Tibial nerve (tissue), 4 donors: Measurements from ENCODE around the gene NT5C3B. TPM values are rescaled to one million over a fixed set of nuclear protein-coding genes. Genes with fewer than 3 reads are reported as not detected.

ENCODE experiments used
- DNase-seq, 2 donors: peaks; one replicate each; pipeline ENCODE4 v3.0.0-alpha.2; 2019; ENCODE audit warnings: low spot score in 2 of 2
- H3K27ac ChIP-seq, 4 donors: fragments of 200-600 bp; sonication (generic) in 3 of 4; one replicate each; pipeline ENCODE4 v1.5.1; 2017 to 2019; ENCODE audit warnings: mild to moderate bottlenecking in 1 of 4
- H3K27me3 ChIP-seq, 2 donors: fragments of 200-600 bp; sonication (generic) in 1 of 2; one replicate each; pipeline versions ENCODE4 v1.5.1 to v1.6.0; 2017 to 2019
- H3K36me3 ChIP-seq, 3 donors: fragments of 200-600 bp; sonication (generic); one replicate each; pipeline ENCODE4 v1.5.1; 2018 to 2019
- H3K4me1 ChIP-seq, 4 donors: fragments of 200-600 bp; sonication (generic) in 3 of 4; one replicate each; pipeline ENCODE4 v1.5.1; 2017 to 2019
- H3K4me3 ChIP-seq, 4 donors: fragments of 200-600 bp; sonication (generic) in 3 of 4; one replicate each; pipeline ENCODE4 v1.5.1; 2017 to 2019; ENCODE audit warnings: mild to moderate bottlenecking in 1 of 4, moderate library complexity in 1 of 4
- H3K9me3 ChIP-seq, 4 donors: fragments of 200-600 bp; sonication (generic) in 3 of 4; one replicate each; pipeline ENCODE4 v1.5.1; 2017 to 2019
- EP300 ChIP-seq, 2 donors: sonication (generic); formaldehyde crosslinking; IDR thresholded peaks; one replicate each; pipeline ENCODE4 v1.6.1; 2017; ENCODE audit warnings: antibody characterized with exemption in 2 of 2, mild to moderate bottlenecking in 1 of 2
- POLR2A ChIP-seq, 2 donors: fragments of 450-650 bp; IDR thresholded peaks; one replicate each; pipeline ENCODE4 v1.6.1; 2017; ENCODE audit warnings: antibody characterized with exemption in 2 of 2, mild to moderate bottlenecking in 2 of 2, moderate library complexity in 2 of 2
- WGBS, 2 donors: methylation state at CpG; one replicate each; pipeline ENCODE4 v1.1.5; 2018; 5-methylcytosine and 5-hydroxymethylcytosine counted together
- total RNA-seq, 4 donors: library from RNA; depleted of rRNA; stranded (reverse); fragments of >200 nt; gene quantifications; one replicate each; pipeline ENCODE4 v1.1.0, GENCODE V29; 2016
- TF ChIP-seq, protein P1 (sequence below), 5 experiments: fragments of 200-600 bp in 3 of 5; fragments of 450-650 bp in 2 of 5; sonication (generic) in 3 of 5; IDR thresholded peaks; one replicate each; pipeline ENCODE4 v1.5.1; 2016 to 2019; ENCODE audit warnings: antibody characterized with exemption in 5 of 5, mild to moderate bottlenecking in 3 of 5, moderate library complexity in 2 of 5

The NT5C3B gene
- total RNA-seq, 4 donors from 2014 or later, result 31.0 to 77.1 (median 33.0) TPM

- Histone ChIP-seq H3K27ac (no peak overlapping the region), H3K4me1 (peaks cover 0 to 13% (median 0%) of the 10 kb centered on the region in 4 donors), H3K36me3 (peaks cover 0 to 65% (median 0%) of the 10 kb centered on the region in 3 donors), H3K9me3 (no peaks in the 10 kb centered on the region), H3K4me3 (no peak overlapping the region), H3K27me3 (no peaks in the 10 kb centered on the region)
- TF ChIP-seq EP300 (IDR thresholded peaks at IDR 0.05) (no peak), POLR2A (IDR thresholded peaks at IDR 0.05) (no peak)
- TF ChIP-seq, protein P1, sequence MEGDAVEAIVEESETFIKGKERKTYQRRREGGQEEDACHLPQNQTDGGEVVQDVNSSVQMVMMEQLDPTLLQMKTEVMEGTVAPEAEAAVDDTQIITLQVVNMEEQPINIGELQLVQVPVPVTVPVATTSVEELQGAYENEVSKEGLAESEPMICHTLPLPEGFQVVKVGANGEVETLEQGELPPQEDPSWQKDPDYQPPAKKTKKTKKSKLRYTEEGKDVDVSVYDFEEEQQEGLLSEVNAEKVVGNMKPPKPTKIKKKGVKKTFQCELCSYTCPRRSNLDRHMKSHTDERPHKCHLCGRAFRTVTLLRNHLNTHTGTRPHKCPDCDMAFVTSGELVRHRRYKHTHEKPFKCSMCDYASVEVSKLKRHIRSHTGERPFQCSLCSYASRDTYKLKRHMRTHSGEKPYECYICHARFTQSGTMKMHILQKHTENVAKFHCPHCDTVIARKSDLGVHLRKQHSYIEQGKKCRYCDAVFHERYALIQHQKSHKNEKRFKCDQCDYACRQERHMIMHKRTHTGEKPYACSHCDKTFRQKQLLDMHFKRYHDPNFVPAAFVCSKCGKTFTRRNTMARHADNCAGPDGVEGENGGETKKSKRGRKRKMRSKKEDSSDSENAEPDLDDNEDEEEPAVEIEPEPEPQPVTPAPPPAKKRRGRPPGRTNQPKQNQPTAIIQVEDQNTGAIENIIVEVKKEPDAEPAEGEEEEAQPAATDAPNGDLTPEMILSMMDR (IDR thresholded peaks at IDR 0.05), result no peak
- WGBS, 2 donors, result 60 to 67% methylated on average over 1 of the region's 1 CpG
- DNase-seq, result no peak
Measured at GRCh38 chr17:41823141-41823524, 12.9 kb downstream of the NT5C3B start.

- Histone ChIP-seq H3K36me3 (peaks cover 0 to 62% (median 0%) of the 10 kb centered on the region in 3 donors), H3K27me3 (no peaks in the 10 kb centered on the region), H3K4me1 (peaks cover 0 to 13% (median 0%) of the 10 kb centered on the region in 4 donors), H3K4me3 (no peak overlapping the region), H3K27ac (no peak overlapping the region), H3K9me3 (no peaks in the 10 kb centered on the region)
- 64 to 69% methylated on average over 9 to 12 of the region's 12 CpGs for WGBS, 2 donors
- no peak for DNase-seq
- no peak for TF ChIP-seq POLR2A (IDR thresholded peaks at IDR 0.05)
- TF ChIP-seq, protein P1 (IDR thresholded peaks at IDR 0.05), result no peak
- TF ChIP-seq EP300 (IDR thresholded peaks at IDR 0.05), result no peak
Measured at GRCh38 chr17:41822216-41823140, 13.6 kb downstream of the NT5C3B start.

GRCh38 chr17:41821776-41822175 lies 14.3 kb downstream of the NT5C3B start:
- no peak for TF ChIP-seq POLR2A (IDR thresholded peaks at IDR 0.05)
- Histone ChIP-seq H3K4me1 (peaks cover 0 to 13% (median 0%) of the 10 kb centered on the region in 4 donors), H3K9me3 (no peaks in the 10 kb centered on the region), H3K27me3 (no peaks in the 10 kb centered on the region), H3K27ac (no peak overlapping the region), H3K36me3 (peaks cover 0 to 61% (median 0%) of the 10 kb centered on the region in 3 donors), H3K4me3 (no peak overlapping the region)
- DNase-seq, result no peak
- WGBS, 2 donors, result 83 to 86% methylated on average over 14 of the region's 14 CpGs

GRCh38 chr17:41818024-41818423 lies 18.0 kb downstream of the NT5C3B start:
- H3K4me3 ChIP-seq, result no peak overlapping the region
- H3K27ac ChIP-seq, result no peak overlapping the region
- no peaks in the 10 kb centered on the region for H3K27me3 ChIP-seq
- WGBS, 2 donors, result 95 to 98% methylated on average over 20 of the region's 20 CpGs
- TF ChIP-seq EP300 (IDR thresholded peaks at IDR 0.05) (no peak), POLR2A (IDR thresholded peaks at IDR 0.05) (no peak)
- TF ChIP-seq, protein P1 (IDR thresholded peaks at IDR 0.05), result no peak
- H3K9me3 ChIP-seq, result no peaks in the 10 kb centered on the region
- H3K36me3 ChIP-seq, result peaks cover 0 to 33% (median 0%) of the 10 kb centered on the region in 3 donors
- peaks cover 0 to 13% (median 4%) of the 10 kb centered on the region in 4 donors for H3K4me1 ChIP-seq
- DNase-seq, result no peak

DNA sequence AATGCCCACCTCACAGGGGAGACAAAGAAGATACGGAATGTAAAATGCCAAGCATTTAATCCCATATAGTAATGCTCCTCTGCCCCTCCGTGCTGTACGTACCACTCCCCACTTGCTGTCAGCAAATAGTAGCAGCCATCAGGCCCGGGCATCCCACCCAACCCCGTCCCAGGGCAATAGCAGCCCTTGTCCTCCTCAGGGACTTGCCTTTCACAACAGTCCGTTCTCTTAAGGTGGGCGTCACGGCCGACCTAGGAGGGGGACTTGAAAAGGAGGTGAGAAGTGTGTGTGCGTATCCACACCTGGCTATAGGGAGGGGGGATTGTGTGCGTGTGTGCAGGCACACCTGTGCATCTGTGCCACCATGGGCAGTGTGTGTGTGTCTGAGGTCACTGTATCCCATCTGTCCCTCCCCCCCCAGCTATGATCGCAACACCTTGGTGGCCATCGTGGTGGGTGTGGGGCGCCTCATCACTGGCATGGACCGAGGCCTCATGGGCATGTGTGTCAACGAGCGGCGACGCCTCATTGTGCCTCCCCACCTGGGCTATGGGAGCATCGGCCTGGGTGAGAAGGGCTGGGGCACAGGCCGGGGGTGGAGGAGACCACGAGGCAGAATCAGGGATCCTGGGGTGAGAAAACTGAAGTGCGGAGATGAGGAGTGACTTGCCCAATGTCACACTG lies 19.3 kb downstream of the NT5C3B start:
- peaks cover 0 to 23% (median 6%) of the 10 kb centered on the region in 4 donors for H3K4me1 ChIP-seq
- TF ChIP-seq, protein P1 (IDR thresholded peaks at IDR 0.05), result no peak
- TF ChIP-seq EP300 (IDR thresholded peaks at IDR 0.05) (no peak), POLR2A (IDR thresholded peaks at IDR 0.05) (no peak)
- no peaks in the 10 kb centered on the region for H3K9me3 ChIP-seq
- peaks cover 0 to 33% (median 0%) of the 10 kb centered on the region in 3 donors for H3K36me3 ChIP-seq
- 93 to 94% methylated on average over 22 to 23 of the region's 23 CpGs for WGBS, 2 donors
- no peak for DNase-seq
- H3K27ac ChIP-seq, result no peak overlapping the region
- no peak overlapping the region for H3K4me3 ChIP-seq
- no peaks in the 10 kb centered on the region for H3K27me3 ChIP-seq
